DOHH2 (cell line): ENCODE results near the gene OR5K1.

Experiments used
- CTCF ChIP-seq: fragments of 200-600 bp; sonication (generic); IDR thresholded peaks from one replicate; pipeline ENCODE4 v1.5.1; 2014; ENCODE audit warnings: antibody characterized with exemption, mild to moderate bottlenecking, low read depth, low read length; ENCODE audit not compliant: poor library complexity, severe bottlenecking
- EZH2phosphoT487 ChIP-seq: fragments of 200-600 bp; sonication (generic); IDR thresholded peaks from 2 replicates; pipeline ENCODE4 v1.6.1; 2017; ENCODE audit warnings: borderline replicate concordance, mild to moderate bottlenecking, antibody characterized with exemption, low read length, moderate library complexity, mixed read lengths

GRCh38 chr3:98462901-98463300, at the start of gene OR5K1:
- TF ChIP-seq CTCF (no peak), EZH2phosphoT487 (no peak)
